Peyer's patch (tissue), 4 donors: ENCODE measurements around the gene NCOA3. TPM values are rescaled to one million over a fixed set of nuclear protein-coding genes. Genes with fewer than 3 reads are reported as not detected.
A peak's percentile ranks its signal among the peaks of the same experiment; 100 is the strongest.

Experiments
- DNase-seq, 3 donors: peaks; one replicate each; pipeline ENCODE4 v3.0.0-alpha.2; 2017 to 2019
- H3K27ac ChIP-seq, 4 donors: fragments of 200-600 bp; sonication (generic); one replicate each; pipeline ENCODE4 v1.5.1; 2016 to 2019
- H3K27me3 ChIP-seq, 2 donors: fragments of 200-600 bp; sonication (generic); one replicate each; pipeline ENCODE4 v1.5.1; 2019
- H3K36me3 ChIP-seq, 3 donors: fragments of 200-600 bp; sonication (generic); one replicate each; pipeline ENCODE4 v1.5.1; 2016 to 2019
- H3K4me1 ChIP-seq, 4 donors: fragments of 200-600 bp; sonication (generic); one replicate each; pipeline ENCODE4 v1.5.1; 2016 to 2019
- H3K4me3 ChIP-seq, 4 donors: fragments of 200-600 bp; sonication (generic); 1 replicate in 3 of 4; 2 replicates in 1 of 4; pipeline ENCODE4 v1.5.1; 2016 to 2019; ENCODE audit warnings: mild to moderate bottlenecking in 1 of 4
- H3K9me3 ChIP-seq, 4 donors: fragments of 200-600 bp; sonication (generic); one replicate each; pipeline ENCODE4 v1.5.1; 2016 to 2019; ENCODE audit warnings: mild to moderate bottlenecking in 1 of 4
- CTCF ChIP-seq, 6 experiments: fragments of 450-650 bp in 4 of 6; fragments of 200-600 bp in 2 of 6; sonication (generic) in 1 of 6; IDR thresholded peaks; one replicate each; pipeline ENCODE4 v1.5.1; 2017 to 2019; ENCODE audit warnings: antibody characterized with exemption in 6 of 6, mild to moderate bottlenecking in 3 of 6, moderate library complexity in 1 of 6
- POLR2A ChIP-seq, 2 donors: fragments of 450-650 bp; IDR thresholded peaks; one replicate each; pipeline ENCODE4 v1.5.1; 2017; ENCODE audit warnings: antibody characterized with exemption in 2 of 2, mild to moderate bottlenecking in 2 of 2, moderate library complexity in 2 of 2
- total RNA-seq, 4 donors: library from RNA; depleted of rRNA; stranded (reverse); fragments of >200 nt; gene quantifications; one replicate each; pipeline ENCODE4 v1.1.0, GENCODE V29; 2016

Gene NCOA3
- total RNA-seq, 4 donors from 2014 or later: 17.9 to 99.9 (median 26.6) TPM

GRCh38 chr20:47545499-47545898 is 43.8 kb downstream of the NCOA3 start:
- H3K4me1 ChIP-seq: peaks cover 0 to 3% (median 0%) of the 10 kb centered on the region in 4 donors
- H3K4me3 ChIP-seq: no peak overlapping the region
- TF ChIP-seq CTCF (IDR thresholded peaks at IDR 0.05) (no peak), POLR2A (IDR thresholded peaks at IDR 0.05) (no peak)
- DNase-seq: no peak
- H3K27ac ChIP-seq: peak overlapping the region in 1 of 4 donors; percentile 5
- H3K9me3 ChIP-seq: no peaks in the 10 kb centered on the region
- no peaks in the 10 kb centered on the region for H3K36me3 ChIP-seq
- no peaks in the 10 kb centered on the region for H3K27me3 ChIP-seq

- H3K36me3 ChIP-seq: no peaks in the 10 kb centered on the region
- H3K27me3 ChIP-seq: no peaks in the 10 kb centered on the region
- TF ChIP-seq CTCF (IDR thresholded peaks at IDR 0.05) (no peak), POLR2A (IDR thresholded peaks at IDR 0.05) (no peak)
- H3K9me3 ChIP-seq: no peaks in the 10 kb centered on the region
- no peak overlapping the region for H3K4me3 ChIP-seq
- DNase-seq: no peak
- H3K27ac ChIP-seq: peak overlapping the region in 1 of 4 donors; percentile 5
- H3K4me1 ChIP-seq: peaks cover 0 to 3% (median 0%) of the 10 kb centered on the region in 4 donors
Measured at GRCh38 chr20:47546184-47547033, 44.7 kb downstream of the NCOA3 start.

- Histone ChIP-seq H3K9me3 (no peaks in the 10 kb centered on the region), H3K36me3 (no peaks in the 10 kb centered on the region), H3K4me1 (peaks cover 0 to 3% (median 0%) of the 10 kb centered on the region in 4 donors), H3K27me3 (no peaks in the 10 kb centered on the region), H3K4me3 (no peak overlapping the region), H3K27ac (no peak overlapping the region)
- TF ChIP-seq CTCF (IDR thresholded peaks at IDR 0.05) (no peak), POLR2A (IDR thresholded peaks at IDR 0.05) (no peak)
- no peak for DNase-seq
Measured at GRCh38 chr20:47547034-47547387, 45.3 kb downstream of the NCOA3 start.

GRCh38 chr20:47549671-47550070 is 48.0 kb downstream of the NCOA3 start:
- no peak overlapping the region for H3K27ac ChIP-seq
- no peaks in the 10 kb centered on the region for H3K9me3 ChIP-seq
- no peak overlapping the region for H3K4me3 ChIP-seq
- TF ChIP-seq CTCF (IDR thresholded peaks at IDR 0.05) (no peak), POLR2A (IDR thresholded peaks at IDR 0.05) (no peak)
- H3K27me3 ChIP-seq: no peaks in the 10 kb centered on the region
- no peaks in the 10 kb centered on the region for H3K36me3 ChIP-seq
- DNase-seq: no peak
- peaks cover 0 to 3% (median 0%) of the 10 kb centered on the region in 4 donors for H3K4me1 ChIP-seq

GRCh38 chr20:47551222-47551621 is 49.5 kb downstream of the NCOA3 start:
- Histone ChIP-seq H3K4me1 (peaks cover 0 to 3% (median 0%) of the 10 kb centered on the region in 4 donors), H3K27ac (no peak overlapping the region), H3K9me3 (no peaks in the 10 kb centered on the region), H3K4me3 (no peak overlapping the region), H3K27me3 (no peaks in the 10 kb centered on the region), H3K36me3 (no peaks in the 10 kb centered on the region)
- TF ChIP-seq CTCF (IDR thresholded peaks at IDR 0.05): no peak
- TF ChIP-seq POLR2A (IDR thresholded peaks at IDR 0.05): no peak
- DNase-seq: no peak
